ENCODE results near the gene CRY2.
A peak's percentile ranks its signal among the peaks of the same experiment; 100 is the strongest.

CRY2 gene

DNA sequence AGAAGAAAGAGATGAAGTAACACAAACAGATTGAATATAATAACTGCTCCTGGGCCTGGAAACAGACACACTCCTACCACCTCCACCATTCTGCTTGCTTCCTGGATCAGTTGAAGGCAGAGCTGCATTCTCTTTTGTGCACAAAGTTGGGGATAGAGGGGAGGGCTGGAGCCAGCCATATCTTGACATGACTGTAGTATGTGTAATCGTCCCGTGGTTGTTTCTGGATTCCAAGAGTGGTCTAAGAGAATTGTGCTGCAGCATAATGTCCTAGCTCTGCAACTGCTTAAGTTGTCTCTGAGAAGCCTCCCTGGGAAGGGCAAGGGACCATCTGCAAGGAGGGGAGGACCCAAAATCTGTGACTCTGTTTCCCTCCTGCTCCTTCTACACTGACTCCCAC lies 3.2 kb downstream of the CRY2 start:
- DNase-seq, result no peak

DNA sequence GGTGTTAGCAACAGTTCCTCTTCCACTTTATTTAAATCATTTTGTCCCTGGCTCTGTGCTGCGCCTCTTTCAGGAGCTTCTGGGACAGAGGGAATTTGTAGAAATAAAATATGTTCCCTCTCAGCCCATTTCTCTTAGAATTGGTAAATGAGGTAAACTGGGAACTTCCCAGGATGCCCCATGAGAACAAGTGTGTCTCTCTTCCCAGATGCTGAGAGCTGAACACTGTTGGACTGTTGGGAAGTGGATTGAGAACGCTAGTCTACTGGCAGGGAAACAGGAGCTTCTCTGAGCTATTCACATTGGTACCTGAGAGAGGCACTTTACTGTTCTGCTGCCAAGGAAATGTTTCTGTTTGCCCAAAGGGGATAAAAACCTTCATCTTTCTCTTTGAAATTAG lies 4.0 kb downstream of the CRY2 start:
- DNase-seq, result no peak

DNA sequence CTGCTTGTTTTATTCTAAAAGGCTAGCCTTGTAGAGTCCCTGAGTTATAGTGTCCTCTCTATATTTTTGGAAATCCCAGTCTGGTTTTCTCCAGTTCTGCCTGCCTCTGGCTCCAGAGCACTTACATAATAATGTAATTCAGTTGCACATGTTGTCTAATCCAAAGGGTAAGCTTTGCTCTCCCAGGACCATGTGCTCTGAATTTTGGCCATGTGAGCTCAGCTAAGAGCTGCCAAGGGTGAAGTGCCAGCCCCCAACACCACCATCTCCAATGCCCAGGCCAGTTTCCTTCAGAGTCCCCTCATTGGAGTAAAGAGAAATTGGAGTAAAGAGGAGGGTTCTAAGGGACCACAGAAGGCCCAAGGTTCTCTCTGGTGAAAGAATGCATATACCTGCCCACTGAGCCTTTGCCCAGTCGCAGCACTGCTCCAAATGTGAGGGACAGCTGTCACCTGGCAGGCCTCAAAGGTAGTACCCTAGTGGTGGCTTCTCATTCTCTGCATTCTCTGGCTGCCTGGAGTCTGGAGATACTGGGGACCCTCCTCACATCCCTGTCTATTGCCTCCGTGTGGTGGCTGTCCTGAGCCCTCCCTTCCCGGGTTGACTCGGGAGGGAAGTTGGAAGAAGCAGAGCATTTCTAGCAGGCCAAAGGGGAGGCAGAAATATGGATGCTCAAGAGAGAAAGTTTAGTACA lies 4.9 kb downstream of the CRY2 start:
- no peak for DNase-seq

DNA sequence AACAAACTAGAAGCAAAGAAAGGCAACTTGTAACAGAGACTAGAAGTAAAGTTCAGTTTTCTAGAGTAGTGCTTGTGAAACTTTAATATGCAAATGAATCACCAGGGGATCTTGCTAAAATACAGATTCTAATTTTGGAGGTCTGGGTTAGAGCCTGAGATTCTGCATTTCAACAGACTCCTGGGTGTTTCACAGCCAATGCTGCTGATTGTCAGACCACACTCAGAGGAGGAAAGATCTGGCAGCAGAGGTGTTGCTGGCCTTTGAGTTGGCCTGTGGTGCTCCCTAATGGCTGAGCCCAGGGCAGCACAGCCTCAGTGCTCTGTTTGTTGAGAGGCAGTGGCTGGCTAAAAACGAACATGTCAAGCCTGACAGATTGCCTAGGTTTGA lies 5.4 kb downstream of the CRY2 start:
- no peak for DNase-seq

DNA sequence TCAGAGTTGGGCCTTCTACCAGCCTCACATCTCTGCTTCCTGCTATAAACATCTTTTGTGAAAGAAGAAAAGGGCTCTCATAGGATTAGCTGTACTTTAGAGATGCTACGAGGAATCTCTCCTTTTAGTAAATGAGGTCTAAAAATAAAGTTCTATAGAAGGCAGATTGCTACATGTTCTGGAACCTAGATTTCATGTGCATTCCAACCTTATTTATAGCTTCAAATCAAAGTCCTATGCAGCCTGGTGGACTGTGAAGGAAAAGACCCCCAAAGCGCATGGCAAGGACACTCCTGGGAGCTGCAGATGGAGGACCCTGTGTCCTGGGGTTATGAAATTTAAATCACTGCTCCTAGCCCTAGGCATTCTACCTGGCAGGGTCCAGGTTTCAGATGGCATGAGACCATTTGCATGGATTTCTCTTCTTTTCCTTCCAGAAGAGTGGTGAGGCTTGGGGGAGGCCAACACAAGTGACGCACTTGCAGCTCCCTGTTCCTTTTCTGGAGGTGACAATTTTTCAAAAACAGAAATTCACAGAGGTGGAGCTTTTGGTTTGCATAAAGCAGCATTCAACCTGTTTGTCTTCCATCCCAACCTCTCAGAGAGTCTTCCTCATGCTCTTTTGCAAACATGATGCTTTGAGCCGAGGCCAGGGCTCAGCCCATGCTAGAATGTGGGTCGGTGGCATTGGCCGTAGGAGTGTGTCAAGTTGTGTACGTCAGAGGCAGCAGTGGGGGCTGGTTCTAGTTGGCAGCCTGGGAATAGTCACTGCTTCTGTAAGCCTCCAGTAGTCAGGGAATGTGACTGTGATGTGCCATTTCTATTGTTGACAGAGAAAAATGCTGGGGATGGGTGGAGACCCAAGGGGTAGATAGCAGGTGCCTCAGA lies 6.3 kb downstream of the CRY2 start:
- DNase-seq, result no peak

DNA sequence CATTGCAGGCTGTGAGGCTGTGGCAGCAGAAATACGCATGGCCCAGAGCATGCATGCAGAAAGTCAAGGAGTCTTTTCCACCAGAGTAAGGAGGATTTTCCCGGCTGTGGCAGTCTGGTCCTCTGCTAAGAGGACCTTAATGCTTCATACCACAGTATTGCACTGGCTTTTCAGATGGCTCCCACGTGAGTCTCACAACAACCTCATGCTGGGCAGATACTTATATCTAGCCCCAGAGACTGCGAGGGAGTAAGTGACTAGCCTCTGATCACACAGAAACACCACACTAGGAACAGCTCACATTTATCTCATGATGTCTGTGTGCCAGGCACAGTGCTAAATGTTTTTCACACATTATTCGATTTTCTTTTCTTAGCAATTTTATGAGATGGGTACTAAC lies 8.0 kb downstream of the CRY2 start:
- no peak for DNase-seq

DNA sequence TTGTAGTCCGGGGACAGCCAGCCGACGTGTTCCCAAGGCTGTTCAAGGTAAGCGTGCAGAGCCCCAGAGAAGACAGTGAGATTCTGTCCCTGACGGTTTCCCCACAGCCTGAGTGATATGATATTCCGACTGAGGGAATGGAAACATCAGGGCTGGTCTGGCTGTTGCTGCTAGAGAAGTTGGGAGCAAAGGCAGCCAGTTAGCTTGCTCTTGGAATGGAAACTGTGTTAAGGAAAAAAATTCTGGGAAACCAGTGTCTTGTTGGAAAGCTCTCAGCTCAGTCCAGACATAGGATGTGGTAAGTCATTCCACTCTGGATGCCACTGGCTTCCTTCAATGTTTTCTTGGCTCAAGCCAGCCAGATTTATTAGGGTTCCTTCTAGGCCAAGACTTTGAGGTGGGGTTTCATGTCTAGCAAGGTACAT lies 8.8 kb downstream of the CRY2 start:
- no peak for DNase-seq

DNA sequence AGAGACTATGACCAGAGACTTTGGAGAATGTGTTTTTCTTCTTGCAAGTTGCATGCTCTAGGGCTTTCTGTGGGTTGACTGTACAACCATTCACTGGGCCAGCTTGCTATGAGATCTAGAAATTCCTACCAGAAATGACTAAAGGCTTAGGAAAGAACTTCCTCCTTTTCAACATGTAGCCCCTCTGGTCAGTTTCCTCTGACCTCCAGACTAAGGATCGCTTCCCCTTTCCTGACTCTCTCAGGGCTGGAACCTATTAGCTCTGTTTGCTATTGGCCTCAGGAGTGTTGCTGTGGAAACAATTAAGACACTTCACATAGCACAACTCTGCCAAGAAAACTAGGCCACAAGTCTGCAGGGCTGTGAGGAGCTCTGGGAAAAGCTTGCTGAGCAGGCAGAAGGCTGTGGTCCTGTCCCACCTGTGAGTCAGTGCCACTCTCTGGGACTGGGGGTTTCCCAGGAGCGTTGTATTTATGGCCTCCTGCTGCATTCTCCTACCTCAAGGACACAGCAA lies 10.7 kb downstream of the CRY2 start:
- DNase-seq, result no peak

DNA sequence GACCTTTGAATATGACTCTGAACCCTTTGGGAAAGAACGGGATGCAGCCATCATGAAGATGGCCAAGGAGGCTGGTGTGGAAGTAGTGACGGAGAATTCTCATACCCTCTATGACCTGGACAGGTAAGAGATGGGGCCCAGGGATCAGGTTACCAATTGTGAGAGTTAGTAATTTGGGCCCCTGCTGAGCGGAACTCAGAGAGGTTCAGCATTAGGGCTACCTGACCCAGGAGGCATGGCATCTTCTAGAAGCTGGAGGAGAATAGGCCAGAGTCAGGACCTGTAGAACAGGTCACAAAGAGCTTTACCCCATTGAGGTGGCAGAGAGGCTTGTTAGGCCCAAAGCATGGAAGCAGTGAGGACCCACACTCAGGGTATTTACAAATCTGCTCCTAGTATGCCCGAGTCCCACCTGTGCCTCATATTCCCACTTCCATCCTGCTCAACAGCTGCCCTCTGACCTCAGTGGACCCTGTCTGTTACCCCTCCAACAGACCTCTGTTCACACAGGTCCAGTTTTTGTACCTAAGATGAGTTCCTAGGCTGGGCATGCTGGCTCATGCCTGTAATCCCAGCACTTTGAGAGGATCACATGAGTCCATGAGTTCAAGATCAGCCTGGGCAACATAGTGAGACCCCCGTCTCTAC lies 11.6 kb downstream of the CRY2 start:
- DNase-seq, result no peak

DNA sequence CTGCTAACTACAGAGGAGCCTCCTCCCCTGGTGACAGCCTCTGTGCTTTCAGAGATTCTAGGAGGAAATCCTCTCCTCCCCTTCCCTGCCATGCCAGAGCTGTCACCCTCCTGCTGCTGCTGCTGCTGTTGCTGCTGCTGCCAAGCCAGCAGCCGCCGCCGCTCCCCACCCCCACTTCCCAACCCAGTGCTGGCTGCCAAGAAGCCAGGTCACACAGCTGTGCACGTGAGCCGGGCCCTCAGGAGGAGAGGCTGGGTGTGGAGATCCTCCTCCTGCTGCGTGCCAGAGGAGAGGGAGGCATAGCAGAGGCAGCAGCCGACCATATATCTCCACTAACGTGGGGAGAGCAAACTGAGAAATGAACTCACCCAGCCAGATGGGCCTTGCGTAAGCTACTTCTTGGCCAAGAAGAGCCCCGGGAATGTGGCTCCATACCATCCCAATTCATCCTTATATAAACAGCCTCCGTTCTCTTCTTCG lies 12.4 kb downstream of the CRY2 start:
- DNase-seq, result no peak

DNA sequence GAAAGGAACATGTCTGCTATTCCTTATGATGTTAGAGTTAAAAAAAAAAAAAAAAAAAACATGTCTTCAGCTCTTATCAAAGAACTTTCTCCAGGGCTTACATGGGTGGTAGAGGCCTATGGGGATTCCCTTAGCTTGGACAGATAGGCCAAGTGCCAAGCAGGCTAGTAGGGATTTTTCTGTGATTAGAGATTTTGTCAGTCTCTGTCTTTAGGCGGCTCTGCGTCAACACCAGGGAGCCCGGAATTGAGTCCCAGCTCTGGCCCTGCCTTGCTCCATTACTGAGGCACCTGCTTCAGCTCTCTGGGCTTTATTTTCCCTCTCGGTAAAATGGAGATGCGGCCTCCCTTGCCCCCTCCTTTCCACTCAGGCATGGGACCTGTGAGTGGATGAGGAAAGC lies 13.1 kb downstream of the CRY2 start:
- no peak for DNase-seq

DNA sequence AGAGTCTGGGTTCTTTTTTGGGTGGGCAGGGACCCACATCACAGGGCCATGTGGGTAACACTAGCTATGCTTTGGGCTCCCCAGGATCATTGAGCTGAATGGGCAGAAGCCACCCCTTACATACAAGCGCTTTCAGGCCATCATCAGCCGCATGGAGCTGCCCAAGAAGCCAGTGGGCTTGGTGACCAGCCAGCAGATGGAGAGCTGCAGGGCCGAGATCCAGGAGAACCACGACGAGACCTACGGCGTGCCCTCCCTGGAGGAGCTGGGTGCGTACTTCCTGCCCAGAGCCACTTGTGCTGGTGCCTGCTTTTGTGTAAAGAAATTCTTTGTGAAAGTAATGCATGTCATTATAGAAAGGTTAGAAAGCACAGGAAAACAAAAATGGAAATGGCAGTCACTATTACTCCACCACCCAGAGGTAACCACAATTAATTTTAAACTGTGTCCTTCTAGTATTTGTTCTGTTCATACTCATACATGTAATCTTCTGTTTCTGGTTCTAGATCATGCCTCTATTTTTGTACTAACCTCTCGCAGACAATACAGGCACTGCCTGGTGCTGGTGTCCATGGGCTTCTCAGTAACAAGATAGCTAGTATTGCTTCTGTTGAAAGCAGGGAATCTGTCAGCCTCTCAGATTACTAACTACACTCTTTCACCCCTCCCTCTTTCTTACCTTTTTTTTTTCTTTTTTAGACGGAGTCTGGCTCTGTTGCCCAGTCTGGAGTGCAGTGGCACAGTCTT lies 13.7 kb downstream of the CRY2 start:
- no peak for DNase-seq

DNA sequence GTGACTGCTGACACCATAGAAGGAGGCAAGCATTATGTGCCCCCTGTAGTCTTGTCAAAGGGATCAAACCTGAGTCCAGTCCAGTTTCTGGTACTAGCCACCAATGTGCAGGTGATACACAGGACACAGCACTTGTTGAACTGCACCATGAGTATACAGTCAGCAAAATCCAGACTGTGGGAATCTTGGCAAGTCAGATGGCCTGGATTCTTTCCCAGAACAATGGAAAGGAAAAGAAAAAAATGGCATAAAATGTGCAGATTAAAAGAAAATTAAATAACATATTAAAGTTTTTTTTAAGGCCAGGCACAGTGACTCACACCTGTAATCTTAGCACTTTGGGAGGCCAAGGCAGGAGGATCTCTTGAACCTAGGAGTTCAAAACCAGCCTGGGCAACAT lies 16.8 kb downstream of the CRY2 start:
- DNase-seq, result no peak

DNA sequence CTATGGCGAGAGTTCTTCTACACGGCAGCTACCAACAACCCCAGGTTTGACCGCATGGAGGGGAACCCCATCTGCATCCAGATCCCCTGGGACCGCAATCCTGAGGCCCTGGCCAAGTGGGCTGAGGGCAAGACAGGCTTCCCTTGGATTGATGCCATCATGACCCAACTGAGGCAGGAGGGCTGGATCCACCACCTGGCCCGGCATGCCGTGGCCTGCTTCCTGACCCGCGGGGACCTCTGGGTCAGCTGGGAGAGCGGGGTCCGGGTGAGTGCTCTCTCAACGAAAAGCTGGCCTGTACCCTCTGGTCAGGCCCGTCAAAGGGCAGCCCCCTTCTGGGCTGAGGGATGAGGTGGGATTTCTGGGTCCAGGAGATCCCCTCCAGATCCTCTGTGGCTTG lies 22.3 kb downstream of the CRY2 start:
- no peak for DNase-seq

DNA sequence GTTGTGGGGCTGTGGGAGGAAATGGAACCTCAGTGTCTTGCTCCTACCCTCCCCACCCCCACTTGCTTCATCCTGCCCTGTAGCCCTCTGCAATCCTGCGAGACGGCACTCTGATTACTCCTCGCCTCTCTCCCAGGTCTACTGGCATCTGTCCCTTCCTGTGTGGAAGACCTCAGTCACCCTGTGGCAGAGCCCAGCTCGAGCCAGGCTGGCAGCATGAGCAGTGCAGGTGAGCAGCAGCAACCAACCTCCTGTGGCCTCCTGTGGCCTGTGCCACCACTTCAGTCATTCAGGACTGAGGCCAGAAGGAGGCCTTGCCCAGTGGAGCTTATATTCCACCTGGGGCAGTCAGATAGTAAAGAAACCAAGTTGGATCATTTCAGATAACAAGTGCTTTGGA lies 23.4 kb downstream of the CRY2 start:
- no peak for DNase-seq

DNA sequence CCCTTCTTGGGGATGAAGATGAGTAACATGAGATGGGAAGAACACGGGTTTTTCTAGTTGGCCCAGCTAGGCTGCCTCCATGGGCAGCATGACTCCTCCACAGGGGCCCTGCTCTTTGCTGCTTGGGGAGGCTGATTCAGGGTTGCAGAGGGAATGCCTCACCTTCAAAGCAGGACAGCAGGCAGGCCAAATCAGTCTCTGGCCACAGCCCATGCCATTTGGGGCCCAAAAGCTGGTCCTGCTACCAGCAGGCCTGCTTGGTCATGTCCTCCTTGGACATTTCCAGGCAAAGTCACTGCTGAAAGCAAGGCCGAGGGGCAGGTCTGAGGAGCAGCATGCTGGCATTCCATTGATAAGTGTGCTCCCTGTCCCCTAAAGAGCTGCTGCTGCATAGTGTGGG lies 24.4 kb downstream of the CRY2 start:
- no peak for DNase-seq

DNA sequence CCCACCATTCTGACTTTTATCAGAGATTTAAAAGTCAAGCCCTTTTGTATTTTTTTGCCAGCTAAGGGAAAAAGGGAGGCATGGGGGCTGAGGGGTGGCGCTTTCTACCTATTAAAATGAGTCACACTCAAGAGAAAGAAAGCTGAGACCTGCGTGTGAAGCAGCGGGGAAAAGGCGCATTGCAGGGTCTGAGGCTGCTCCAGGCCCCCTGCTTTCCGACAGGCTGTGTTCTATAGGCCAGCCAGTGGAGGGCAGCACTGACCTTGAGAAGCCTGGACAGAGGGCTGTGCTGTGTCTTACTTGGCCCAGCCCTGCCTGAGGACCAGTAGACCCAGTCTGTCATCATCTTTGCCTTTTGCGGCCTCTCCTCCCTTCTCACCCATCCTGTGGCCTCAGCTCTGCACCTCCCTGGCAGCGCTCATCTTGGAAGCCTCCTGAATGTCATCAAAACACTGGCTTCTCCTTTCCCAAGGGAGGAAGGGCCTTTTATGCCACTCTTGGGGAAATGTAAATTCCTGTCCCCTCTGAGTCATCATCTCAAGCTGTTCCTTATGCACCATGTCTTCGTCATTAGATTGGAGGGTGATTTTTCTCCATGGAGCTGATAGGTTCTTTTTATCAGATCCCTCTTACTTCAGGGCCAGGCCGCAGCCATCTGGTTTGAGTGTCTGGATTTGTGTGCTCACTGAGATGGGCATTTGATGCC lies 25.5 kb downstream of the CRY2 start:
- peak; percentile 47 for DNase-seq

DNA sequence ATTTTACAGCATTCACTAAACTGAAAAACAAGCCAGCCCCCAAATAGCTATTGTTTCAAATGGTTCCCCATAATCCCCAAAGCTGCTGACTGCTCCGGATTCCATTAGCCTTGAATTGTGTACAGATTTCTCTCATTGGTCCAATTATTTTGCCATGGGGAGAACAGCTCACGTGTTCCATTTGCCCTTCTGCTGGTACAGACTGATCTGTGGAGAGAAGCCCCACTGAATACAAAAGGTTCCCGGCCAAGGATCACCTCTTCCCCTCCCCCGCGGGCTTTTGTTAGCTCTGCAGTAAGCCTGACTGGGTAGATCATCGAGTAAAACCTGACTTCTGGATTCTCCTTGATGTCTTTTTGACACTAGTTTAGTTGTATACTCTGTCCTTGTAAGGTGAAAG lies 29.1 kb downstream of the CRY2 start:
- no peak for DNase-seq

DNA sequence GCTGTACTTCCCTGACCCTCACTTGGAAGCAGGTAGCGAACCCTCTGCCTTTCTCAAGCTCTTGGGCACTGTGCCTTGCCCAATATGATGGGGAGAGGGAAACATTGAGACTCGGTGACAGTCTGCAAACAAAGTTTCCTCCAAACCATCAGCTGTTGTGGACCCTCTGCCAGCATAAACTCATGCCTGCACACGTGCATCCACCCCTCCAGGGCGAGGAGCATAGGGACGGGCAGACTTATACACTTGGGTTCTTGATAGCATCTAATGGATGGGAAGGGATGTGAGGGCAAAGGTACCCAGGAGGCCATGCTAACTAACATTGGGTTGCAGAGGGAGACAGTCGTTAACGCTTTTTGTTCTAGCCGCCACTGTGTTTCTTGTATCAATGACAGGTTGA lies 29.9 kb downstream of the CRY2 start:
- no peak for DNase-seq

DNA sequence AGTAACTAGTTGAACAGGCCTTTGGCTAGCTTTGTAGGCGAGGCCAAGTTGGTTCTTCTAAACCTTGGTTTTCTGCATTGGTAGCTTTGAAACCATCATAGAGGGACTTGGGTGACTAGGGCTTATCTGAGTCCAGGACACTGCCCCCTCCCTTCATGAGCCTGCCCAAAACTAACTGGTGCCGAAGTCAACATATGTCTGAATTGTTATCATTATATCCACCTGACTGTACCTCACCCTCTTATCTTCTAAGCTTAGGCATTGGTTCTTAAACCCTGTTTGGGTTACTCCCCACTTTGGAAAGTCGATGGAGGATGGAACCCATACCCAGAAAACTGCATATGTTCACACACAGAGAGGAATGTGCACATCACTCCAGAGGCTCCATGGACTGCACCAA lies 30.6 kb downstream of the CRY2 start:
- no peak for DNase-seq

DNA sequence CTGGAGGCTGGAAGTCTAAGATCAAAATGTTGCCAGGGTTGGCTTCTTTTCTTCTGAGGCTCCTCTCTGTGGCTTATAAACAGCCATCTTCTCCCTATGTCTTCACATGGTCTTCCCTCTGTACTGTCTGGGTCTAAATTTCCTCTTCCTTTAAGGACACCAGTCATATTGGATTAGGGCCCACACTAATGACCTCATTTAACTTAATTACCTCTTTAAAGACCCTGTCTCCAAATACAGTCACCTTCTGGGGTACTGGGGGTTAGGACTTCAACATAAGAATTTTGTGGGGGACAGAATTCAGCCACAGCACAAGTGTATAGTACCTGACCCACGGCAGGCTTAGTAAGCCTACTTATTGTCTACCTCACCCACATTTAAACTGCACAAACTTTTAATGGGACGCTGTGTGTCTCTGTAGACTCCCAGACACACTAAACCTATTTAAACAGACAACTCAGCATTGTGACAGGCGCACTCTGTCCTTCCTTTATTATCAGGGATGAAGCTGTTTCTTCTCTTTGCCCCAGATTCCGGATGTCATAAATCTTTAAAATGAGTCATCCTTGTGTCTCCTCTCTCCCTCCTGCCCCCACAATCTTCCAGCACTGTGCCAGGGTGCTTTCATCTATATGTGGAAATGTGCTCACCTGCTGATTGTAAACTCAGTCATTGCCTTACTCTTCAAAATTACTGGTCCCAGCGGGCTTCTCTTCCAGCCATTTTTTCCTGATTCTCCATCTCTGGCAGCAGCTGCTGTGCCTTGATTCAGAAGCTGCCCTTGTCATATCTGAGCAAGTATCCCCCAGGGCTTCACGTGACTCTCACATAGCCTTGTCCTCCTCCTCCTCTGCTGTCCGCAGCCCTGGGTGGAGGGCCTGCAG lies 32.8 kb downstream of the CRY2 start:
- DNase-seq, result no peak
